ENCODE results near the gene MAST1. TPM values are rescaled to one million over a fixed set of nuclear protein-coding genes. Genes with fewer than 3 reads are reported as not detected.
"Not testable (repeated sequence)": the region's sequence is repeated elsewhere in the genome, so short reads cannot be mapped to it uniquely, and the experiment has no call there.

Gene MAST1
- total RNA-seq, 4 donors from 2014 or later = 5.9 to 20.8 (median 10.3) TPM

DNA sequence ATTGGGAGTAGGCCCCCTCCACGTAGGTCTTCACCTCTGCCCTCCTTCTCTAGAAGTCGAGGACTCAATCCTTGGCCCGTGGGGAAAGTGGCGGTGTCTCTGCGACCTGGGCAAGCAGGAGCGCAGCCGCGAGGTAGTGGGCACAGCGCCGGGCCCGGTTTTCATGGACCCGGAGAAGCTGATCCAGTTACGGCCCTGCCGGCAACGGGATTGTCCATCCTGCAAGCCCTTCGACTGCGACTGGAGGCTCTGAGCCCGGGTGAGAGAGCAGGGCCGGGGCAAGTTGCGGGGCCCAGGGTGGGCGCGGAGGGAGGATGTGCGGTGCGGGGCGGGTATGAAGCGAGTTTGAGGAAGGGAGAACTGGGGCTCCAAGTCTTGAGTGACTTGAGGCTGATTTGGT is 34.3 kb upstream of the MAST1 start:
- WGBS, 2 donors = 94% methylated on average over 26 of the region's 26 CpGs
- DNase-seq (ENCODE audit: low spot score in 2 of 2) = no peak
- no peak overlapping the region for H3K4me3 ChIP-seq (ENCODE audit: low read depth, poor library complexity, severe bottlenecking)
- TF ChIP-seq POLR2A (IDR thresholded peaks at IDR 0.05) = no peak
- TF ChIP-seq, protein P1, sequence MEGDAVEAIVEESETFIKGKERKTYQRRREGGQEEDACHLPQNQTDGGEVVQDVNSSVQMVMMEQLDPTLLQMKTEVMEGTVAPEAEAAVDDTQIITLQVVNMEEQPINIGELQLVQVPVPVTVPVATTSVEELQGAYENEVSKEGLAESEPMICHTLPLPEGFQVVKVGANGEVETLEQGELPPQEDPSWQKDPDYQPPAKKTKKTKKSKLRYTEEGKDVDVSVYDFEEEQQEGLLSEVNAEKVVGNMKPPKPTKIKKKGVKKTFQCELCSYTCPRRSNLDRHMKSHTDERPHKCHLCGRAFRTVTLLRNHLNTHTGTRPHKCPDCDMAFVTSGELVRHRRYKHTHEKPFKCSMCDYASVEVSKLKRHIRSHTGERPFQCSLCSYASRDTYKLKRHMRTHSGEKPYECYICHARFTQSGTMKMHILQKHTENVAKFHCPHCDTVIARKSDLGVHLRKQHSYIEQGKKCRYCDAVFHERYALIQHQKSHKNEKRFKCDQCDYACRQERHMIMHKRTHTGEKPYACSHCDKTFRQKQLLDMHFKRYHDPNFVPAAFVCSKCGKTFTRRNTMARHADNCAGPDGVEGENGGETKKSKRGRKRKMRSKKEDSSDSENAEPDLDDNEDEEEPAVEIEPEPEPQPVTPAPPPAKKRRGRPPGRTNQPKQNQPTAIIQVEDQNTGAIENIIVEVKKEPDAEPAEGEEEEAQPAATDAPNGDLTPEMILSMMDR (IDR thresholded peaks at IDR 0.05) = no peak
- intact Hi-C loops (cut with DNase I; ENCODE audit: low total_unique reads) = loop anchor here (5.0 kb wide), 1 partner anchor 37 kb away; no protein-coding TSS in a partner anchor

DNA sequence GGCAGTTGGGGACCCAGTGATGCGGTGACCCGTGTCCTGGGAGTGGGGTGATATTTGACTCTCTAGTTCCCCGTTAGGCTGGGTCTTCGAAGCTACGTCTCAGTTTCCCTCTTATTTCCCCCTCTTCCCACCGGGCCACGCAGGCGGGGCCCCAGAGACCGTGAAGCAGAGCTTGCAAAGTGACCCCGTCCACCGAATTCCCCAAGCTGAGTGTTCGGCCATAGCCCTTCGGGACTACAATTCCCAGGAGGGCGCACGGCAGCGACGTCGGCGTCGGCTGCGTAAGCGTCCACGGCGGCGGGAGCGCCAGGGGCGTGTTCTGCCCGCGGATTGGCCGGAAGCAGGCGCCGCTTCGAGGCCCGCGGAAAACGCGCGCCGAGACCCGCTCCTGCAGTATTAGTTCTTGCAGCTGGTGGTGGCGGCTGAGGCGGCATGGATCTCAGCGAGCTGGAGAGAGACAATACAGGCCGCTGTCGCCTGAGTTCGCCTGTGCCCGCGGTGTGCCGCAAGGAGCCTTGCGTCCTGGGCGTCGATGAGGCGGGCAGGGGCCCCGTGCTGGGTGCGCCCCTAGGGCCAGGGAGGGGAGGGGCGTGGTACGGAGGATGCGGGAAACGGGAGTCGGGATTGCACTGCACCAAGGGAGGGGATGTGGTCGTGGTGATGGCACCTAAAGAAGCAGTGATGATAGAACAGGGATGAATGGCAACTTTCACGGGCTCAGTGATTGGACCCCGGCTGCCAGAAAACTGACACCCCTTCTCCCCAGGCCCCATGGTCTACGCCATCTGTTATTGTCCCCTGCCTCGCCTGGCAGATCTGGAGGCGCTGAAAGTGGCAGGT is 31.9 kb upstream of the MAST1 start, which contains the start of gene RNASEH2A:
RNASEH2A (plus strand) TSS at position 343 of the 840 bp plus-strand sequence; CDS start at position 433, 90 bp downstream.
- TF ChIP-seq, protein P1 (IDR thresholded peaks at IDR 0.05) = no peak
- no peak for TF ChIP-seq POLR2A (IDR thresholded peaks at IDR 0.05)
- intact Hi-C loops (cut with DNase I; ENCODE audit: low total_unique reads) = no loop called here
- peak within 1 kb of the TSS; percentile 45 for H3K4me3 ChIP-seq (ENCODE audit: low read depth, poor library complexity, severe bottlenecking)
- peak; percentile 85 to 97 for DNase-seq (ENCODE audit: low spot score in 2 of 2)
- WGBS, 2 donors = 4% methylated on average over 55 to 64 of the region's 66 CpGs

DNA sequence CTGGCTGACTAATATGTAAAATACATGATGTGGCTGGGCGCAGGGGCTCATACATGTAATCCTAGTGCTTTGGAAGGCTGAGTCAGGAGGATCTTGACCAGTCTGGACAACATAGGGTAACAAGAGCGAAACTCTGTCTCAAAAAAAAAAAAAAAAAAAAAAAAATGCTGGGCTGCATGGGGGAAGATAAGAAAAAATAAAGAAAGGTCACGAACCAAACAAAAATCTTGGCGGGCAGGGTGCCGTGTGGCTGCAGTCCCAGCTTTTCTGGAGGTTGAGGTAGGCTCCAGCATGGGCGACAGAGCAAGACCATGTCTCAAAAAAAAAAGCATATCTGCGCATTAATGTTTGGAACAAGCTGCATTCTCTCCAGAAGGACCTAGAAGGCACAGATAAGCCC is 23.2 kb upstream of the MAST1 start:
- WGBS, 2 donors = 92% methylated on average over 7 of the region's 7 CpGs
- no peak for TF ChIP-seq POLR2A (IDR thresholded peaks at IDR 0.05)
- TF ChIP-seq, protein P1 (IDR thresholded peaks at IDR 0.05) = no peak
- no peak for DNase-seq (ENCODE audit: low spot score in 2 of 2)
- intact Hi-C loops (cut with DNase I; ENCODE audit: low total_unique reads) = no loop called here
- H3K4me3 ChIP-seq (ENCODE audit: low read depth, poor library complexity, severe bottlenecking) = no peak overlapping the region

DNA sequence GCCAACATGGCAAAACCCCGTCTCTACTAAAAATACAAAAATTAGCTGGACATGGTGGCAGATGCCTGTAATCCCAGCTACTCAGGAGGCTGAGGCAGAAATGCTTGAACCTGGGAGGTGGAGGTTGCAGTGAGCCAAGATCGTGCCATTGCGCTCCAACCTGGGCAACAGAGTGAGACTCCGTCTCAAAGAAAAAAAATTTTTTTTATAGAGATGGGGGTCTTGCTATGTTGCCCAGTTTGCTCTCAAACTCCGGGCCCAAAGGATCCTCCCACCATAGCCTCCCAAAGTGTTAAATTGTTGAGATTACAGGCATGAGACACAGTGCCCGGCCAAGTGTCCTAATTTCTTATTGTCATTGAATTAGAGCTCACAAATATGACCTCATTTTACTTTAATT is 21.1 kb upstream of the MAST1 start:
- H3K4me3 ChIP-seq (ENCODE audit: low read depth, poor library complexity, severe bottlenecking); DNase-seq (ENCODE audit: low spot score in 2 of 2); intact Hi-C loops (cut with DNase I; ENCODE audit: low total_unique reads): not testable (repeated sequence)
- WGBS, 2 donors = 88 to 92% methylated on average over 6 of the region's 6 CpGs

DNA sequence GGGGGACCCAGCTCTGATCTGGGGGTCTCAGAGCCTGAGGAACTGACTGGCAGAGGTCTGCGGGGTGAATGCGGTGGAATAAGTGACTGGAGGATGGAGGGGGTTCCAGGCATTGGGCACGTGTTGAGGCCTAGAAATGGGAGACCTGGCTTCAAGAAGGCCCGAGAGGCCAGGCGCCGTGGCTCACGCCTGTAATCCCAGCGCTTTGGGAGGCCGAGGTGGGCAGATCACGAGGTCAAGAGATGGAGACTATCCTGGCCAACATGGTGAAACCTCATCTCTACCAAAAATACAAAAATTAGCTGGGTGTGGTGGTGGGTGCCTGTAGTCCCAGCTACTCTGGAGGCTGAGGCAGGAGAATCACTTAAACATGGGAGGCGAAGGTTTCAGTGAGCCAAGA is 20.5 kb upstream of the MAST1 start:
- DNase-seq (ENCODE audit: low spot score in 2 of 2); intact Hi-C loops (cut with DNase I; ENCODE audit: low total_unique reads); H3K4me3 ChIP-seq (ENCODE audit: low read depth, poor library complexity, severe bottlenecking): not testable (repeated sequence)
- WGBS, 2 donors = 93 to 95% methylated on average over 11 of the region's 11 CpGs

DNA sequence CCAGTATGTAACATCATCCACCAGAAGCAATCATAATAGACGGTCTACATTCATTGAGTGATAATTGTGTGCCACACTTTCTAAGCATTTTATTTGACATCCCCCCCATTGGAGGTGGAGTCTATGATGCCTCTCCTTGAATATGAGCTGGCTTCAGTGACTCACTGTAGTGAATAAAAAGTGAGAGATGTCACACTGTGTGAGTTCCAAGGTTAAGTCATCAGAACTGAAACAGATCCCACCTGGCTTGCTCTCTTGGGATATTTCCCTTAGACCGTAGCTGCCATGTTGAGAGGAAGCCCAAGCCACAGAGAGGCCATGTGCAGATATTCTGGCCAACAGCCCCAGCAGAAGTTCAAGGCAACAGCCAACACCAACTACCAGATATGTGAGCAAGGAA is 16.6 kb upstream of the MAST1 start:
- intact Hi-C loops (cut with DNase I; ENCODE audit: low total_unique reads) = no loop called here
- no peak for DNase-seq (ENCODE audit: low spot score in 2 of 2)
- H3K4me3 ChIP-seq (ENCODE audit: low read depth, poor library complexity, severe bottlenecking) = no peak overlapping the region
- 83 to 90% methylated on average over 2 of the region's 2 CpGs for WGBS, 2 donors
- no peak for TF ChIP-seq POLR2A (IDR thresholded peaks at IDR 0.05)
- TF ChIP-seq, protein P1 (IDR thresholded peaks at IDR 0.05) = no peak
